Uterus (tissue), 4 donors: ENCODE measurements around the gene MIGA2. TPM values are rescaled to one million over a fixed set of nuclear protein-coding genes. Genes with fewer than 3 reads are reported as not detected.

ENCODE experiments used
- DNase-seq, 2 donors: peaks; one replicate each; pipeline ENCODE4 v3.0.0-alpha.2; 2019 to 2020
- H3K27ac ChIP-seq, 2 donors: fragments of 200-600 bp; sonication (generic); 1 replicate in 1 of 2; 2 replicates in 1 of 2; pipeline ENCODE4 v1.5.1; 2016 to 2018
- H3K27me3 ChIP-seq, 2 donors: fragments of 200-600 bp; sonication (generic); one replicate each; pipeline ENCODE4 v1.5.1; 2018 to 2019; ENCODE audit warnings: control low read depth in 1 of 2
- H3K36me3 ChIP-seq, 2 donors: fragments of 200-600 bp; sonication (generic); one replicate each; pipeline ENCODE4 v1.5.1; 2019; ENCODE audit warnings: control low read depth in 1 of 2
- H3K4me1 ChIP-seq, 2 donors: fragments of 200-600 bp; sonication (generic); one replicate each; pipeline ENCODE4 v1.5.1; 2018 to 2019; ENCODE audit warnings: control low read depth in 1 of 2
- H3K4me3 ChIP-seq, 2 donors: fragments of 200-600 bp; sonication (generic); 1 replicate in 1 of 2; 2 replicates in 1 of 2; pipeline ENCODE4 v1.5.1; 2018 to 2019; ENCODE audit warnings: mild to moderate bottlenecking in 1 of 2
- H3K9me3 ChIP-seq, 2 donors: fragments of 200-600 bp; sonication (generic); one replicate each; pipeline ENCODE4 v1.5.1; 2019; ENCODE audit warnings: control low read depth in 1 of 2
- POLR2A ChIP-seq, 2 donors: fragments of 450-650 bp; IDR thresholded peaks; one replicate each; pipeline ENCODE4 v1.6.1; 2016; ENCODE audit warnings: antibody characterized with exemption in 2 of 2, mild to moderate bottlenecking in 1 of 2, moderate library complexity in 1 of 2
- intact Hi-C: fragments of 100-400 bp; cut with DNase I; formaldehyde crosslinking; loops from one replicate; pipeline ENCODE4 v1.15.1; 2023; ENCODE audit warnings: low total_unique reads
- total RNA-seq, 4 donors: library from RNA; depleted of rRNA in 3 of 4; stranded (reverse); fragments of >200 nt in 3 of 4; gene quantifications; one replicate each; pipeline versions ENCODE4 v1.1.0 to v1.2.4, GENCODE V29; 2014 to 2023
- TF ChIP-seq, protein P1 (sequence below), 4 experiments: fragments of 200-600 bp in 2 of 4; fragments of 450-650 bp in 2 of 4; sonication (generic) in 2 of 4; IDR thresholded peaks; one replicate each; pipeline ENCODE4 v1.5.1; 2016 to 2019; ENCODE audit warnings: antibody characterized with exemption in 4 of 4, mild to moderate bottlenecking in 2 of 4, moderate library complexity in 1 of 4
- donor health status: DM: yes; HTN: yes; CAD: no.

The MIGA2 gene
- total RNA-seq, 4 donors from 2014 or later, result 13.2 to 36.5 (median 34.0) TPM

DNA sequence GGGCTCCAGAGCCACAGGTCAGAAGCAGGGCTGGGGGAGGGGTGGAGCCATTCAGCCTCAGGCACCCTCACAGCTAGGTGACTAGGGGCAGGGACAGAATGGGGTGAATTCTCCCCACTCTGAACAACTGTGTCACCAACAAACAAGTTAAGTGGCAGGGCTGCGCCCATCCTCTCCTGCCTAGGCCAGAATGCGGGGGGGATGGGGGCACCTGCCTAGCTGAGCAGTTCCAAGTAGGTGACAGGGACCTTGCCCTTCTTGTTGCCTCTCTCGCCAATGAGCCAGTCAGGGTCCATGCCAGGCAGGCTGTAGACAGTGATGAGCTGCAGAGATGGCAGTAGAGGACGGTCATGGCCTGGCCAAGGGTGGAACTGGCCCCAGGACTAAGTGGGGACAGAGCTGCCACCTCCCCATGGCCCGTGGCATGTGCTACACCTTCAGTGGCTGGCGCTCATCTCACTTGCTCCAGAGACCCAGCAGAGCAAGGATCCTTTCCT lies 27.9 kb upstream of the MIGA2 start:
- no peak for DNase-seq
- intact Hi-C loops, result no loop called here
- Histone ChIP-seq H3K36me3 (no peaks in the 10 kb centered on the region), H3K4me3 (no peak overlapping the region), H3K9me3 (no peaks in the 10 kb centered on the region), H3K4me1 (no peaks in the 10 kb centered on the region), H3K27ac (no peak overlapping the region), H3K27me3 (no peaks in the 10 kb centered on the region)
- no peak for TF ChIP-seq POLR2A (IDR thresholded peaks at IDR 0.05)
- TF ChIP-seq, protein P1, sequence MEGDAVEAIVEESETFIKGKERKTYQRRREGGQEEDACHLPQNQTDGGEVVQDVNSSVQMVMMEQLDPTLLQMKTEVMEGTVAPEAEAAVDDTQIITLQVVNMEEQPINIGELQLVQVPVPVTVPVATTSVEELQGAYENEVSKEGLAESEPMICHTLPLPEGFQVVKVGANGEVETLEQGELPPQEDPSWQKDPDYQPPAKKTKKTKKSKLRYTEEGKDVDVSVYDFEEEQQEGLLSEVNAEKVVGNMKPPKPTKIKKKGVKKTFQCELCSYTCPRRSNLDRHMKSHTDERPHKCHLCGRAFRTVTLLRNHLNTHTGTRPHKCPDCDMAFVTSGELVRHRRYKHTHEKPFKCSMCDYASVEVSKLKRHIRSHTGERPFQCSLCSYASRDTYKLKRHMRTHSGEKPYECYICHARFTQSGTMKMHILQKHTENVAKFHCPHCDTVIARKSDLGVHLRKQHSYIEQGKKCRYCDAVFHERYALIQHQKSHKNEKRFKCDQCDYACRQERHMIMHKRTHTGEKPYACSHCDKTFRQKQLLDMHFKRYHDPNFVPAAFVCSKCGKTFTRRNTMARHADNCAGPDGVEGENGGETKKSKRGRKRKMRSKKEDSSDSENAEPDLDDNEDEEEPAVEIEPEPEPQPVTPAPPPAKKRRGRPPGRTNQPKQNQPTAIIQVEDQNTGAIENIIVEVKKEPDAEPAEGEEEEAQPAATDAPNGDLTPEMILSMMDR (IDR thresholded peaks at IDR 0.05), result no peak

DNA sequence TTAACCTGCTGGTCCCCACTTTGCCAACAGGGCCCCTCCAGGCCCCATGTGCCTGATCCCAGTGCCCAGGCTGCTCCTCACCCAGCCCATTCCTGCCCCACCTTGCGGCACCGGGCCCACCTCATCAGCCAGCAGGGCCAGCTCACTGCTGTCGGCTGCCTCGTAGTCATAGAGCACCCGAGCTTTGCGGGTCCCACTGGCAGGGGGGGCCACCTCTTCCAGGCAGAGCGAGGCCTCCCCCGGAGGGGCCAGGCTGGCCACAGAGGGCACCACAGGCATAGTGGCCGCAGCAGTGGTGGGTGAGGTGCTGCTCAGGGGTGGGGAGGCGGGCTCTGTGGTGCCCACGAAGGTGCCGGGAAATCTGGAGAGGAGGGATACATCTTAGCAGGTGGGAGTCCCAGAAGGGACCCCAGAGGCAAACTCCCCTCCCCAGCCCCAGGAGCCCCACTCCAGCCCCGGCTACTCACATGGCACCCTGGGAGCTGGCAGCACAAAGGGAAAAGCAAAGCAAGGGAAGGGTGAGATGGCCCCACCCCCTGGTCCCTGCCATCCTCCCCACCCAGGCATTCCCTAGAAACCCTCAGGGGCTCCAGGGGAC lies 27.3 kb upstream of the MIGA2 start:
- Histone ChIP-seq H3K36me3 (no peaks in the 10 kb centered on the region), H3K27ac (no peak overlapping the region), H3K9me3 (no peaks in the 10 kb centered on the region), H3K27me3 (no peaks in the 10 kb centered on the region), H3K4me3 (no peak overlapping the region), H3K4me1 (no peaks in the 10 kb centered on the region)
- DNase-seq, result no peak
- intact Hi-C loops, result no loop called here
- TF ChIP-seq POLR2A (IDR thresholded peaks at IDR 0.05), result no peak
- TF ChIP-seq, protein P1 (IDR thresholded peaks at IDR 0.05), result no peak

DNA sequence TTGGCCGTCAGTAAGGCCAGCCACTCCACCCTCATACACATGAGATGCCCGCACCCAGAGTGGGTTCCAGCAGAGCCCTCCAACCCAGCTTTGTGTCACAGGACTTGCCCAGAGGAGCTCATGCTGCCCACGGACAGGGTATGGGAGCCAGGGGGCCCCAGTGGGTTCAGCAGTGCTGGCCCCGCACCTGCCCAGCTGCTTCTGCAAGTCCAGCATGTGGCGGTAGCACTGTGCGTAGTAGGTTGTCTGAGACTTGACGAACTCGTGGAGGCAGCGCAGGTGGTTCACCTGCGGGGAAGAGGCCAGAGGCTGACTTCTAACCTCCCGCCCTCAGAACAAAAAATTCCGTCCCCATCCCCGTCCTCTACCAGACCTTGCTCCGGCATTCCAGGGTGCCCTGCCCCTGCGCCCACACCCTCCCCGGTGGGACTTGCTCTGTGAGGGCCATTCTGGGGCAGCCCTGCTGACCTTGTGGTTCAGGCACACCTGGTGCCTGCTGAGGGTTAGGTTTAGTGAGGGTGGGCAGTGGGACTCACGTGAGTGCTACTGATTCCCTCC lies 26.8 kb upstream of the MIGA2 start:
- TF ChIP-seq POLR2A (IDR thresholded peaks at IDR 0.05), result no peak
- TF ChIP-seq, protein P1 (IDR thresholded peaks at IDR 0.05), result no peak
- H3K27ac ChIP-seq, result no peak overlapping the region
- intact Hi-C loops, result no loop called here
- H3K36me3 ChIP-seq, result no peaks in the 10 kb centered on the region
- H3K4me3 ChIP-seq, result no peak overlapping the region
- no peaks in the 10 kb centered on the region for H3K27me3 ChIP-seq
- H3K9me3 ChIP-seq, result no peaks in the 10 kb centered on the region
- H3K4me1 ChIP-seq, result no peaks in the 10 kb centered on the region
- DNase-seq, result no peak

DNA sequence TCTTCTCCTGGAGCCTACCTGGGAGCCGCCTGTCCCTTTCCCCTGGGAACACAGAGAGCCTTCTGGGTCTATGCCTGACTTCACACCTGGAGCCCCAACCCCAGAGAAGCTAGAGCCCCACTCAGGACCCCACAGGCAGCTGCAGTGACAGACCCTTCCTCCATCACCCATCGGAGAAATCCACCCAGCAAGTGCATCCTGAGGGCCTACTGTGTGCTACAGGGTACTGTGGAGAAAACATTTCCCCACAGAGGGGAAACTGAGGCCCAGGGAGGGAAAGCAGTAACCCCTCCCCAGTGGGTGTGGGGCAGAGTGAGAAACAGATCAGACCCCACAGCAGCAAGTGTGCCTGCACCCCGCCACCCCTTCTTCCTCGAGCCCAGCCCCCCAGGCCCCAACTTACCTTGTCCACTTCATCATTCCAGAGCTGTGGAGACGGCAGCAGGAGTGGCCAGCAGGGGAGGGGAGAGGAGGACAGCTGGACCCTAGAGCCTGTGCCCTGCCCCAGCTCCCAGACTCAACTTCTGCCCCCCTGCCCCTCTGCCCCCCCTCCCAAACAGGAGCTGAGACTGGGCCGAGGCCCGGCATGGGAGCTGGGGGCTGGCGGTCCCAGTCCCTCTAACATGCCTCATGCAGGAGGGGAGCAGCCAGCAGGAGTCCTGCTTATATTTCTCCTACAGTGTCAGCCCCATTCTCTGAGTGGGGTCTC lies 26.0 kb upstream of the MIGA2 start:
- Histone ChIP-seq H3K27ac (no peak overlapping the region), H3K9me3 (no peaks in the 10 kb centered on the region), H3K27me3 (no peaks in the 10 kb centered on the region), H3K4me3 (no peak overlapping the region), H3K36me3 (no peaks in the 10 kb centered on the region), H3K4me1 (no peaks in the 10 kb centered on the region)
- DNase-seq, result no peak
- intact Hi-C loops, result no loop called here
- TF ChIP-seq, protein P1 (IDR thresholded peaks at IDR 0.05), result no peak
- TF ChIP-seq POLR2A (IDR thresholded peaks at IDR 0.05), result no peak

DNA sequence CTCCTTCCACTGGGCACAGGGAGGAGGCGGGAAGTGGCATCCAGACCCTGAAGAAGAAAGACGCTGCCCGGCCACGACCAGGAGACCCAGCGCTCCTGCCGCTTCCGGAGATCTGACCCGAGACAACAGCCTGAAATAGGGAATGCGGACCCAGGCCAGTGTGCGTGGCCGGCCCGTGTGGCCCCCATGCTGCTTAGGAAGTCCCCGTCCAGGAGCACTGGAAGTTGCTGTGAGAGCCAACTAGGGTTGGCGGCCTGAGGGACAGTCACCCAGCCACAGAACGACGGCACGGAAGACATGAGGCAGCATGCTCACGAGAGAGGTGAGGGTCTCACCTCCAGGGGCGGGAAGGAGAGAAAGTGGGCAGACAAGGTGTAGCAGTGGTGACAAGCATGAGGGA lies 25.3 kb upstream of the MIGA2 start:
- TF ChIP-seq, protein P1 (IDR thresholded peaks at IDR 0.05), result no peak
- TF ChIP-seq POLR2A (IDR thresholded peaks at IDR 0.05), result no peak
- intact Hi-C loops, result no loop called here
- Histone ChIP-seq H3K9me3 (no peaks in the 10 kb centered on the region), H3K4me1 (no peaks in the 10 kb centered on the region), H3K27me3 (no peaks in the 10 kb centered on the region), H3K4me3 (no peak overlapping the region), H3K36me3 (no peaks in the 10 kb centered on the region), H3K27ac (no peak overlapping the region)
- no peak for DNase-seq
